Caco-2 (cell line): ENCODE data around the gene C11orf91. TPM values are rescaled to one million over a fixed set of nuclear protein-coding genes. Genes with fewer than 3 reads are reported as not detected.

ENCODE experiments used
- BruUV-seq: library from RNA; stranded (reverse); fragments of 400-500 nt; replicated peaks from 2 replicates; lab custom pipeline; 2021; lab: Mats Ljungman, UMichigan
- CTCF ChIA-PET: fragments of 300-600 bp; sonication (Branson Sonifier 250); formaldehyde crosslinking; loops from one replicate; lab custom pipeline; 2022; ENCODE audit warnings: antibody characterized with exemption; lab: Charles Lee
- POLR2A ChIA-PET: fragments of 300-600 bp; sonication (Branson Sonifier 250); formaldehyde crosslinking; loops from one replicate; lab custom pipeline; 2022; ENCODE audit warnings: antibody characterized with exemption; lab: Charles Lee
- DNase-seq, 2 experiments: peaks; one replicate each; pipeline versions ENCODE4 v3.0.0 to v3.0.0-alpha.2; 2020 to 2022
- H3K27me3 ChIP-seq: replicated peaks from 2 replicates; pipeline ENCODE4 v1.6.0; 2011; ENCODE audit warnings: low read length; ENCODE audit not compliant: control insufficient read depth, insufficient read depth
- H3K36me3 ChIP-seq: 2 replicates; pipeline ENCODE4 v1.5.1; 2011; ENCODE audit warnings: low read length; ENCODE audit not compliant: control insufficient read depth, insufficient read depth
- H3K4me1 ChIP-seq: fragments of 250-450 bp; sonication (Bioruptor Pico); 2 replicates; pipeline ENCODE4 v1.5.1; 2020; ENCODE audit warnings: mild to moderate bottlenecking
- H3K4me3 ChIP-seq: 2 replicates; pipeline ENCODE4 v1.5.1; 2011; ENCODE audit warnings: low read depth, mild to moderate bottlenecking, control low read depth, low read length
- H3K9me3 ChIP-seq: fragments of 250-450 bp; sonication (Bioruptor Pico); 2 replicates; pipeline ENCODE4 v1.5.1; 2020; ENCODE audit warnings: mild to moderate bottlenecking, moderate library complexity
- H3K27ac Mint-ChIP-seq: one replicate; pipeline ENCODE4 v1.8.0; 2022; ENCODE audit warnings: mixed read lengths; ENCODE audit not compliant: unreplicated experiment
- H3K27me3 Mint-ChIP-seq: one replicate; pipeline ENCODE4 v1.8.0; 2022; ENCODE audit warnings: mixed read lengths; ENCODE audit not compliant: insufficient read depth, unreplicated experiment
- H3K36me3 Mint-ChIP-seq: one replicate; pipeline ENCODE4 v1.8.0; 2022; ENCODE audit warnings: mild to moderate bottlenecking, mixed read lengths; ENCODE audit not compliant: insufficient read depth, unreplicated experiment
- H3K4me1 Mint-ChIP-seq: one replicate; pipeline ENCODE4 v1.8.0; 2022; ENCODE audit warnings: low read depth, mixed read lengths; ENCODE audit not compliant: unreplicated experiment
- H3K4me3 Mint-ChIP-seq: one replicate; pipeline ENCODE4 v1.8.0; 2022; ENCODE audit warnings: mild to moderate bottlenecking, moderate library complexity, mixed read lengths; ENCODE audit not compliant: unreplicated experiment
- H3K9me3 Mint-ChIP-seq: one replicate; pipeline ENCODE4 v1.8.0; 2022; ENCODE audit warnings: mixed read lengths; ENCODE audit not compliant: unreplicated experiment
- intact Hi-C: fragments of 100-400 bp; cut with micrococcal nuclease; formaldehyde crosslinking; loops from one replicate; pipeline ENCODE4 v1.10.0; 2022; ENCODE audit not compliant: unreplicated experiment
- total RNA-seq: library from RNA; stranded (reverse); gene quantifications from 2 replicates; pipeline ENCODE4 v1.2.3, GENCODE V29; 2022
- TF ChIP-seq, protein P1 (sequence below), 2 experiments: fragments of 200-600 bp in 1 of 2; IDR thresholded peaks; 1 replicate in 1 of 2; 2 replicates in 1 of 2; pipeline versions ENCODE4 v1.5.1 to v1.8.0; 2011 to 2022; ENCODE audit warnings: antibody characterized with exemption in 1 of 2, control low read depth in 1 of 2, inconsistent platforms in 1 of 2, low read depth in 1 of 2, low read length in 1 of 2, mild to moderate bottlenecking in 1 of 2, moderate library complexity in 1 of 2; ENCODE audit not compliant: insufficient read depth in 1 of 2, severe bottlenecking in 1 of 2, unreplicated experiment in 1 of 2

C11orf91 gene
- total RNA-seq, 1 experiment from 2014 or later, result not detected

DNA sequence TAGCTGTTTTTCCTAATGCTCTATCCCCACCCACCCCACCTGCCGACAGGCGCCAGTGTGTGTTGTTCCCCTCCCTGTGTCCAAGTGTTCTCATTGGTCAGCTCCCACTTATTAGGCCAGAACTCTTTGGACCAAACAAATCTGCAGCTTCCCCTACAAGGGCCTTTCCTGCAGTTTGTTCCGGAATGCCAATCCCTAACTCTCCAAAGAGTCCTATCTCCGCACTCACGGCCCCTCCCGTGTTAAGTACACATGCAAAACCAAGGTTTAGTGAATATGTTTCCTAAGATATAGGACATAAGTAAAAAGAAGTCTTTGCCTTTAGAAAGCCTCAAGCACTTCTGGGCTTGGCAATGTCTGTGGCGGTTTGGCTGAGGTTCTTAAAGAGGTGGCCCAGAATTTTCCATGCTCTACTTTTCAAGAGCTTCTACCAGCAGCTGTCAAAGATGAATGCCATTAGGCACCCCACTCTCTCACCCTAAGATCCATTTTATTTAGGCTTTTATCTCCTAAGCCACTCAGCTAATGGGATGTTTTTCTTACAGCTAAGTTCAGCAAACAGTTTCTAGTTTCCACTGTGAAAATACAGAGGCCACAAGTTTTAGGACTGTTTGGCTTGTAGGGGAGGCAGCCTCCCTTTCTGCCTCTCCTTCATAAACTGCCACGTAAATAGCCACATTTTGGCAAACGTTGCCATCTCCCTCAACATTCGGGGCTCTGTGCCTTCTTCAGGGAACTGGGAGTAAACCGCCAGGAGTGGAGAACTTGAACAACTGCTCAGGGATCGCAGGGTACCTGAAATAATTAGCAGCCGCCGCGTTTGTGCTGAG is 34.0 kb upstream of the C11orf91 start:
- Histone ChIP-seq H3K36me3 (0 out of 2 replicates have a peak, but pooled peaks cover 1% of the 10 kb centered on the region), H3K9me3 (no peaks in the 10 kb centered on the region), H3K27me3 (no peaks in the 10 kb centered on the region), H3K4me1 (peaks cover 22% of the 10 kb centered on the region), H3K4me3 (peak overlapping the region; percentile 86)
- BruUV-seq, result TSS peak; percentile 50
- Mint-ChIP-seq H3K4me3 (peak overlapping the region; percentile 84), H3K9me3 (no peaks in the 10 kb centered on the region), H3K4me1 (peaks cover 24% of the 10 kb centered on the region), H3K27ac (peak overlapping the region; percentile 84), H3K36me3 (peaks cover 5% of the 10 kb centered on the region), H3K27me3 (no peaks in the 10 kb centered on the region)
- no peak for DNase-seq
- TF ChIP-seq, protein P1, sequence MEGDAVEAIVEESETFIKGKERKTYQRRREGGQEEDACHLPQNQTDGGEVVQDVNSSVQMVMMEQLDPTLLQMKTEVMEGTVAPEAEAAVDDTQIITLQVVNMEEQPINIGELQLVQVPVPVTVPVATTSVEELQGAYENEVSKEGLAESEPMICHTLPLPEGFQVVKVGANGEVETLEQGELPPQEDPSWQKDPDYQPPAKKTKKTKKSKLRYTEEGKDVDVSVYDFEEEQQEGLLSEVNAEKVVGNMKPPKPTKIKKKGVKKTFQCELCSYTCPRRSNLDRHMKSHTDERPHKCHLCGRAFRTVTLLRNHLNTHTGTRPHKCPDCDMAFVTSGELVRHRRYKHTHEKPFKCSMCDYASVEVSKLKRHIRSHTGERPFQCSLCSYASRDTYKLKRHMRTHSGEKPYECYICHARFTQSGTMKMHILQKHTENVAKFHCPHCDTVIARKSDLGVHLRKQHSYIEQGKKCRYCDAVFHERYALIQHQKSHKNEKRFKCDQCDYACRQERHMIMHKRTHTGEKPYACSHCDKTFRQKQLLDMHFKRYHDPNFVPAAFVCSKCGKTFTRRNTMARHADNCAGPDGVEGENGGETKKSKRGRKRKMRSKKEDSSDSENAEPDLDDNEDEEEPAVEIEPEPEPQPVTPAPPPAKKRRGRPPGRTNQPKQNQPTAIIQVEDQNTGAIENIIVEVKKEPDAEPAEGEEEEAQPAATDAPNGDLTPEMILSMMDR (IDR thresholded peaks at IDR 0.05; ENCODE audit: insufficient read depth in 1 of 2, low read depth in 1 of 2, low read length in 1 of 2, severe bottlenecking in 1 of 2, unreplicated experiment in 1 of 2), result no peak
- ChIA-PET CTCF (no interaction called here), POLR2A (no interaction called here)
- intact Hi-C loops, result loop anchor here (5.0 kb wide), 2 partner anchors 32 to 372 kb away; partner anchors contain the start of gene C11orf91

DNA sequence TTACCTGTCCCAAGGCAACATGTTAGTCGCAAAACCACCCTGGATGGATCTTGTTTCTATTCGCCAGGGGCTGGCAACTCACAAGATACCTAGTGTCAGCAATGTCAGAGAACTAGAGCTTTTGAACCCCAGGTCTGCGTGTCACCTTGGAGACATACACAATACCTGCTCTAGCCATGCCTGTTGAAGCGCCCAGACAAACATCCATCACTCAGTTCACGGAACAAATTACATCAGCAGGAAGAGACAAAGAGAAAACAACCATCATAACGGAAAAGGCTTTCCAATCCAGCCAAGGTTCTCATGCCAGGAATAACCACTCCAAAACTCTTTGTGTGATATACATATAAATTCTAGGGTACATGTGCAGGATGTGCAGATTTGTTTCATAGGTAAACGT is 33.4 kb upstream of the C11orf91 start:
- Mint-ChIP-seq H3K27me3 (no peaks in the 10 kb centered on the region), H3K9me3 (no peaks in the 10 kb centered on the region), H3K27ac (no peak overlapping the region), H3K4me3 (peak overlapping the region; percentile 84), H3K36me3 (peaks cover 5% of the 10 kb centered on the region), H3K4me1 (peaks cover 24% of the 10 kb centered on the region)
- Histone ChIP-seq H3K4me3 (no peak overlapping the region), H3K36me3 (0 out of 2 replicates have a peak, but pooled peaks cover 1% of the 10 kb centered on the region), H3K27me3 (no peaks in the 10 kb centered on the region), H3K4me1 (peaks cover 22% of the 10 kb centered on the region), H3K9me3 (no peaks in the 10 kb centered on the region)
- TF ChIP-seq, protein P1 (IDR thresholded peaks at IDR 0.05; ENCODE audit: insufficient read depth in 1 of 2, low read depth in 1 of 2, low read length in 1 of 2, severe bottlenecking in 1 of 2, unreplicated experiment in 1 of 2), result no peak
- ChIA-PET POLR2A (no interaction called here), CTCF (no interaction called here)
- no peak for DNase-seq
- no TSS peak for BruUV-seq
- intact Hi-C loops, result no loop called here

DNA sequence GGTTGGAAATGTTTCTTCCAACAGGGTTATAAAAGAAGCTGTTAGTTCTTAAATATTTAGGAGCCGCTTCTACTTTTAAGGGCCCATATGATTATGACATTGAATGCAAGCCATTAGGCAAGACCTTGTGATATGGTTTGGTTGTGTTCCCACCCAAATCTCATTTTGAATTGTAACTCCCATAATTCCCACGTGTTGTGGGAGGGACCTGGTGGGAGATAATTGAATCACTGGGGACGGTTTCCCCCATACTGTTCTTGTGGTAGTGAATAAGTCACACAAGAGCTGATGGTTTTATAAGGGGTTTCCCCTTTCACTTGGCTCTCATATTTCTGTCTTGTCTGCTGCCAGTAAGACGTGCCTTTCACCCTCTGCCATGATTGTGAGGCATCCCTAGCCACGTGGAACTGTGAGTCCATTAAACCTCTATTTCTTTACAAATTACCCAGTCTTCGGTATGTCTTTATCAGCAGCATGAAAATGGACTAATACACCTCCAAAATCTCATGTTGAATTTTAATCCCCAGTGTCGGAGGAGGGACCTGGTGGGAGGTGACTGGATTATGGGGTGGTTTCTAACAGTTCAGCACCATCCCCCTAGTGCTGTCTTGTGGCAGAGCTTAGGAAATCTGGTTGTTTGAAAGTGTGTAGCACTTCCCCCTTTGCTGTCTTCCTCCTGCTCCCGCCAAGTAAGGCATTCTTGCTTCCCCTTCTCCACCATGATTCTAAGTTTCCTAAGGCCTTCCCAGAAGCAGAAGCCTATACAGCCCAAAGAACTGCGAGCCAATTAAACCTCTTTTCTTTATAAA is 31.3 kb upstream of the C11orf91 start:
- no peak for DNase-seq
- H3K4me1 ChIP-seq, result peaks cover 17% of the 10 kb centered on the region
- CTCF ChIA-PET, result no interaction called here

More for the DNA sequence above, 31.3 kb upstream of the C11orf91 start:
- TF ChIP-seq, protein P1 (IDR thresholded peaks at IDR 0.05; ENCODE audit: insufficient read depth in 1 of 2, low read depth in 1 of 2, low read length in 1 of 2, severe bottlenecking in 1 of 2, unreplicated experiment in 1 of 2), result no peak
- Histone ChIP-seq H3K4me3 (no peak overlapping the region), H3K36me3 (0 out of 2 replicates have a peak, but pooled peaks cover 1% of the 10 kb centered on the region), H3K27me3 (no peaks in the 10 kb centered on the region), H3K9me3 (no peaks in the 10 kb centered on the region; the same call in 1 of the 2 replicates)
- Mint-ChIP-seq H3K36me3 (peaks cover 5% of the 10 kb centered on the region), H3K27ac (no peak overlapping the region), H3K4me3 (no peak overlapping the region), H3K9me3 (no peaks in the 10 kb centered on the region), H3K4me1 (peaks cover 14% of the 10 kb centered on the region), H3K27me3 (no peaks in the 10 kb centered on the region)
- intact Hi-C loops, result no loop called here
- POLR2A ChIA-PET, result no interaction called here
- no TSS peak for BruUV-seq
